HG02885 (cell line): ENCODE measurements around the gene AUP1.
"Not testable (repeated sequence)": the region's sequence is repeated elsewhere in the genome, so short reads cannot be mapped to it uniquely, and the experiment has no call there.

Experiments used
- ATAC-seq: cut with Tn5 transposase; IDR thresholded peaks from one replicate; pipeline ENCODE4 v1.9.1; 2021; ENCODE audit warnings: mild to moderate bottlenecking; ENCODE audit not compliant: unreplicated experiment, poor library complexity

AUP1 gene, protein sequence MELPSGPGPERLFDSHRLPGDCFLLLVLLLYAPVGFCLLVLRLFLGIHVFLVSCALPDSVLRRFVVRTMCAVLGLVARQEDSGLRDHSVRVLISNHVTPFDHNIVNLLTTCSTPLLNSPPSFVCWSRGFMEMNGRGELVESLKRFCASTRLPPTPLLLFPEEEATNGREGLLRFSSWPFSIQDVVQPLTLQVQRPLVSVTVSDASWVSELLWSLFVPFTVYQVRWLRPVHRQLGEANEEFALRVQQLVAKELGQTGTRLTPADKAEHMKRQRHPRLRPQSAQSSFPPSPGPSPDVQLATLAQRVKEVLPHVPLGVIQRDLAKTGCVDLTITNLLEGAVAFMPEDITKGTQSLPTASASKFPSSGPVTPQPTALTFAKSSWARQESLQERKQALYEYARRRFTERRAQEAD

DNA sequence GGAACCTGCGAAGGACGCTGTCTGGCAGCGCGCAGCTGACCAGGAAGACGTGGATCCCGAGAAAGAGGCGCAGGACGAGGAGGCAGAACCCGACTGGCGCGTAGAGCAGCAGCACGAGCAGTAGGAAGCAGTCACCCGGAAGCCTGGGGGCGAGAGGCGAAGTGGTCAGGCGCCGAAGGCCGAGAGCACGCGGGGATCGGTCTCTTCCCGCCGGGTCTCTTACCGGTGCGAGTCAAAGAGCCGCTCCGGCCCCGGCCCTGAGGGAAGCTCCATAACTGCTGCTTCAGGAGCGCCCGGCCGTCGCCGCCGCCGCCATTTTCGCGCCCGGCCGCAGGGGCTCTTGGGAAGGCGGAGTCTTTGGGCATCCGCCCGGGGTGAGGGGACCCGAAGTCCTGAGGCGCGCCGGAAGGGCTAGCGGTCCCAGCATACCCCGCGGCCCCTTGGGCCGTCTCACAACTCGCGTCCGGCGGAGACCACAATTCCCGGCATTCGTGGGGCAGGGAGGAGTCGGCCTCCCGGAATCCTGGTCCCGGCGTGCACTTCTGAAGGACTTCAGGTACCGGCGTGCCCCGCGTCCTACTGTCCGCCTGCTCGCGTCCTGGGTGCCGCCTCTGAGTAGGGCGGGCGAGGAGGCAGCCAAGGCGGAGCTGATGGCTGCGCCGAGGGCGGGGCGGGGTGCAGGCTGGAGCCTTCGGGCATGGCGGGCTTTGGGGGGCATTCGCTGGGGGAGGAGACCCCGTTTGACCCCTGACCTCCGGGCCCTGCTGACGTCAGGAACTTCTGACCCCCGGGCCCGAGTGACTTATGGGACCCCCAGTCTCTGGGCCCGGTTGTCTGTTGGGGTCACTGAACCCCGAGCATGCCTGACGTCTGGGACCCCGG is at the start of gene AUP1, which contains the start of gene HTRA2:
TSS of gene AUP1 (minus strand) at position 350 of the 882 bp plus-strand sequence. CDS start at position 273, 77 bp downstream.
TSS of gene HTRA2 (plus strand) at position 577 of the 882 bp plus-strand sequence. CDS start at position 651, 74 bp downstream.
- ATAC-seq, result peak; percentile 82

DNA sequence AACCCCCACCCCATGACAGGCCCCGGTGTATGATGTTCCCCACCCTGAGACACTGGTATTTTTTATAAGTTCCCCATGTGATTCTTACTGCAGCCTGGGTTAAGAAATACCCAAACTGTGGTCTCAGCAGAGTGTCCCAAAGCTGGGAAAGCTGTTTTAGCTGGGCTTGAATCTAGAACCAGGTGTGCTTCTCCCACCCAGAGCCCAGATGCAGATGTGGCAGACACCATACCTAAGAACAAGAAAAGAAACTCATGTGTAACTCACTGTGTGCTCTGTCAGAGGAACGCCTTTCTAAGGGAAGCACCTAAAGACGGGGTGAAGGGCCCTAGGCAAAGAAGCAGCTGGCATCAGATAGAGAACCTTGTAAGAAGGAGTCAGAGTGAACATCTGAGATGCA is 48.9 kb upstream of the AUP1 start:
- no peak for ATAC-seq

DNA sequence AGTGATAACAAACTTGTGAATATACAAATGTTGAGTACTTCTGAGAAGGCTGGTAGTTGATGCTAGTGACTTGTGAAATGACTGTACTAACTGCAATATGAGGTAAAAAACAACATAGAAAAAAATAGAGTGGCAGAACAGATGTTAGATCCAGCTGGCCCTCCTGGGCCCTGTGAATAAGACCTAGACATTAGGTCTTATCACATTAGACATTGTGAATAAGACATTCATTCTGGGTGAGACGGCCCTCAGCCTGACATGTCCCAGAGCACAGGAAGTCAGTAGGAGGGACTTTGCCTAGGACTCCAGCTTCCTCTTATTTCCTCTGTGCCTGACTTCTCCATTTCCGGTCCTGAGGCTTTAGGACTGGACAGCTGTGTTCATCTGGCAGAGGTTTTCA is 47.9 kb upstream of the AUP1 start:
- ATAC-seq, result peak; percentile 45

DNA sequence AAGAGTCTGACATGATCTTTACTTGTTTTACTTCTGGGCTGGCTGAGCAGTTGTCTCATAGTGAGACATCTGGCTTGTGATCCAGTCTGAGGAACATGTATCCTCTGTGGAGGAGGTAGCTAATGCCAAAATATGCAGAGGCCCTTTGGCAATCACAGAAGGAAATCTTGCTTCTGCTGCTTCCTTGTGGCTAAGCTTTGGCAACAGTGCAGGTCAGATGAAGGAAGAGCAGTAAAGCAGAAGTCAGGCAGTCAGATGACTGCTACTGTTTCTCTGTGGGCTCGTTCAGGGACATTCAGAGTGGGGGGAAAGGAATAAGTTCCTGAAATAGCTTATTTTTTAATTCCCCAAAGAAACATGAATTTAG is 47.3 kb upstream of the AUP1 start:
- ATAC-seq, result peak; percentile 15

DNA sequence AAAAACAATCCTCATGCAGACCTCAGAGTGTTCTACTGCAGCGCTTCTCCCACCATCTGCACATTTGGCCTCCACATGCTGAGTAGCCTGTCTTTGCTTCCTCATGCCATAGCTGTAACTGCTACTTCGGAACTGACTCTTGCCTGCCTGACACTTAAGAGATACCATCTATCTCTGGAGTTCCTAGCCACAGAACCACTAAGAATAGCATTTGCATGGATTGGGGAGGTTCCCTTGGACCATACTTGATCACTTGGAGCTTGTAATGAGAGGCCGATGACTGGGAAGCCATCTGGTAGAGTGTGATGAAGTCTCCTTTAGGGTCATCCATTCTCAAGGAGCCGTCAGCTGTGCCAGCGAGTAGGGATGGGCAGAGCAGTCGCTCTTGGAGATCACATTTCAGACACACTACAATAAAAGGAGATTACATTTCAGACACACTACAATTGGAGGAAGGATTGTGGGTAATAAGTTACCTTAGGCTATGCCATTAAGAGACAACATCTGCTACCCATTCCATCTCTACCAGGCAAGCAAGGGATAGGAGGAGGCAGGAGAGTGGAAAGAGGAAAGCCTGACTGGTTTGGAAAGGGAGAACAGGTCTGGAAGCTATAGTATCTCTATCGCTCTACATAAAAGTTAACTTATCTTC is 46.8 kb upstream of the AUP1 start:
- ATAC-seq, result no peak

DNA sequence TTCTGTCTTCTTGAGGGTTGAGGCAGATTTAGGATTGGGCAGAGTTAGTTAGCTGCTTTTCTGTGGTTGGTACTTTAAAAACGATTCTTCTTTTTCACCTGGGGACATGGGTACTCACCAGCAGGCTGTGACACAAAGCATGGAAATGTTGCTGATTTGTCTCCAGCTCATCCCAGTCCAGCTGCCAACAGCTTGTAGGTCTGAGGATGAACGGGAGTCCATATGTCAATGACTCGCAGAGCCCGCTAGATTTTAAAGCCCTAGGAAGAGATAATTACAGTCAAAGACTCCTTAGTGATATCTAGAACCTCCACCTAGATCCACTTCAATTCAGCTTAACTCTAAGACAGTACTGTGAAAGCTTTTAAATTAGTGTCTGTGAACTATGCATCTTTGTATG is 45.8 kb upstream of the AUP1 start:
- no peak for ATAC-seq

DNA sequence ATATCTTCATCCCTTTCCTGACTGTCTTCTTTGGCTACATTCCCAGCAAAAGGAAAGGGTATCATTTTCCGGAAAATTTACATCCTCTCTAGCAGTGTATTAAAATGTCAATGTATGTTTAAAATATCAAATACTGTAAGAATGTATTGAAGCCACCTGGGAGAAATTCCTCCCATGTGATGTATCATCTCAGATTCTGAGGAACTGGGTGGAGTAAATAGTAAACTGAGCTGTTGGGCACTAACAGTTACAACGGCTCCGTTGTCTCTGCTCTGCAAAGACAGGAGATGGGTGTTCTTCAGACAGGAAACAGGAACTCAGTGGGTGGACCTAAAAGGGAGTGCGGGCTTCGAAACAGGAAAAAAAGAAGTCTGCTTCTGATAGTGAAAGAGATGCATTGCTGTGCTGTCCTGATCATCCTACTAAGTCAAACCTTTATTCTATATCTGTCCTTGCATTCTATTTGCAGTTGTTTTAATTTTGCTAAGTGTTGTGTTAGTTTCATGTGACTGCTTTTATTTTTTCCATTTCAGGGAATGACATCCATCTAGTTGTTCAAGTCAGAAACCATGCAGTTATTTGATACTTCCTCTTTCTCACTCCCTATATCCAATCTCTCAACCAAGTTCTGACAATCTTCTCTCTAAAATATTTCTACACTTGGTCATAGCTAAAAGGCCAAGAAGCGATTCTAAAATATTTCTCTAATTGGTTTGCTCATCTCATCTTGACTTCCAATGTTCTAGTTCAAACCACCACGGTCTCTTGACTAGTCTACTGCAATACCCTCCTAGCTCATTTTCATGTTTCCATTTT is 44.4 kb upstream of the AUP1 start:
- ATAC-seq, result peak; percentile 52

DNA sequence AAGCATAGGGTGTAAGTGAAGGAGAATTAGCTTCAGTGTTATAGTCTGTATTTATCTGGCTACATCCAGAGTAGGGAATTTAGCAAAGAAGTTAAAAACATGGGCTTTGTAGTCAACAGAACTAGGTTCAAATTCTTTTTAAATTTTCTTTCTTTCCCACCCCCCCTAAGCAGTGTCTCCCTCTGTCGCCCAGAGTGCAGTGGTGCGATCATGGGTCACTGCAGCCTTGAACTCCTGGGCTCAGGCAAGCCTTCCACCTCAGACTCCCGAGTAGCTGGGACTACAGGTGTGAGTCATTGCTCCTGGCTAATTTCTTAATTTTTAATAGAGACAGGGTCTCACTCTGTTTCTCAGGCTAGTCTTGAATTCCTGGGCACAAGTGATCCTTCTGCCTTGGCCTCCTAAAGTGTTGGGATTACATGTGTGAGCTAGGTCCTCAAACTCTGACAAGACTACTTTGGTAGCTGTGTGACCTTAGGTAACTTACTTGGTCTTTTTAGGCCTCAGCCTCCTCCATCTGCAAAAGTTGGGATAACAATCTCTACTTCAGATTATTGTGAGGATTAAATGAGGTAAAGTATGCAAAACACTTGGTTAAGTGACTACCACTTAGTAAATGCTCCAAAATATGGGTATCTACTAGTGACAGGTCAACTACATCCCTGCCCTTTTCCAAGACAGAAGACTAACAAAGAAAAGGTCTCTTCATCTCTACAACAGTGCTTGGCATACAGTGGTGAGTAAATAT is 42.8 kb upstream of the AUP1 start:
- no peak for ATAC-seq

DNA sequence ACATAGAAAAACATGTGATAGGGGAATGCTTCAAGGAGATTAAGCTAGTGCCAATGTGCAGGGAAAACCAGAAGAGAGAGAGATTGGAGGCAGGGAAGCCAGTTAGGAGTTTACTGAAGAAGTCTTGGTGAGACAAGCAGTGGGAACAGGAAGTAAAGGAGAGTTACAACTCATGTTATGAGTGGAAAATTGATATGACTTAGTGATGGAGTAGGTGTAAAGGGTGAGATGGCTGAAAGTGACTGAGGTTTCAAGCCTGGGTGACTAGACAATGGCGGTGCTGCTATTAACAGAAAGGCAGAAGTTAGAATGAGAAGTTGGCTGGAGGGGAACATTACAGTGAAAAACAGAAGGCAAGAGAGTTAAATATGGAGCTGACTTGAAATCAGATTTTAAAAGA is 41.6 kb upstream of the AUP1 start:
- ATAC-seq, result peak; percentile 79

DNA sequence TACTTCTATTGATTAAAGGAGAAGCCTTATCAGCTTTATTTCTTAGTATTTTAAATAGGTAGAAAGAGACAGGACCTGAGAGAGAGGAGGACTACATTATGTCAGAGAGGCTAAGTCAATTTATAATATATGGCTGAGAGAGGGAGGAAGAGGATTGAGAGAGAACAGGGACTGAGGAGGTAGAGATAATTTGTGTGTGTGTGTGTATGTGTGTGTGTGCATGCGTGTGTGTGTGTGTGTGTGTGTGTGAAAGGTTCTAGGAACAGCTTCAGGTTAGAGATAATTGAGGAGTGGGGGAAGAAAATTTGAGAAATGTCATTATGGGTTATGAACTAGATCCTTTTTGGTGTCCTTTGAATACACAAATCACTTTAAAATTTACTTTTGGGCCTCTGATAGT is 40.2 kb upstream of the AUP1 start:
- ATAC-seq, result no peak

DNA sequence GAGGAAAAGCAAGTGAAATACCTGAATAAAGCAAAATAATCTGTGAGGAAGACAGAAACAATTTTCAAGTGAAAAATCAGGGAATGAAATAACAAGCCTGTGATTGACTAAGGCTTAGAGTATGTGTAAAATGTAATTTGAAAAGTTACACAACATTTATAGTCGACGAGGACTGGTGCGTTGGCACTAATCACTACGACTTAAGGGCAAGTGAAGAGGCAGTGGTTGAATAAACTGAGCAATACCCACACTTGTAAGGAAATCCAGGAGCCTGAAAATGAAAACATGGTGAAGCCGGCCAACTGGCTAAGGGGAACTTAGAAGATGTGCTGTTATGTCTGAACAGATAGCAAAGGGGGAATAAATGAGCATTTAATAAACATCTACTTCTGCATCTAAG is 38.4 kb upstream of the AUP1 start:
- ATAC-seq, result no peak

DNA sequence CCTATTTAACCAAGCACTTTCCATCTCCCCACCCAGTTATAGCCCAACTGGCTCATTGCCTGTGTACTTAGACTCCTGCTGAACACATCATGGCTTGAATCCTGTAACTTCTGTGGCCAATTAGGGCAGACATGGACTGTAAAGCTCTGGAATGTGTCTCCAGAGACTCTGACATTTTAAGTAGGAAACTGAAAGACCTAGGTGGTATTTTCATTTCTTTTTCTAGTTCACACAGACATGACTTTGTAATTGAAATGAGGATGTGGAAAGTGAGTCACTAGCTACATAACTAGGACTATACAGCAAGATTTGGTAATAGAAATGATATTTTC is 37.2 kb upstream of the AUP1 start:
- no peak for ATAC-seq

DNA sequence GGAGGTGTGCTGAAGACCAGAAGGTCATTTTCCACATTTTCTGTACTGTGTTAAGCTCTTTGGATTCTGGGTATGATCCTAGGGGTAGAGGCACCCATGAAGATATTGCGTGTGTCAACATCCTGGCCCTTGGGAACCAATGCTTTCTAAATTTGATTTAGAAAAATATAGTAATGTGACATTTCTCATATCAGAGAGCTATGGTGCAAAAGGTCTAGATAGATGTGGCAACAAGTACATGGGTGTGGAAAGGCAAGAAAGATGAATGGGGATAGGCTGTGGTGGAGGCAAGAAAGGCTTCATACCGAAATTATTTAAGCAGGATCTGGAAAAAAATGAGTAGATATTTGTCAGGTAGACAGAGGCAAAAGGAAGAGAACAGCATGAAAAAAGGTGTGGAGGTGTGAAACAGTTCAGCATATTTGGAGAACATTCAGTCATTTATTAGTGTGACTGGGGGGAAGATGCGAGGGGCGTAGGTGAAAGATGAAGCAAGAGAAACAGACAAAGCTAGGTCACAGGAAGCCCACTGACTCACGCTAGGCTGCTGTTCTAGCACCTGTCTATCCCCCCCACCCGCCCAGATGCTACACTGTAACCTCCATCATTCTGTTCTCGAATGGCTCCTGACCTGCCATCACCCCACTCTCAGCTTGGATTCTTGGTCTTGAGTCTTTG is 36.7 kb upstream of the AUP1 start:
- ATAC-seq, result no peak

DNA sequence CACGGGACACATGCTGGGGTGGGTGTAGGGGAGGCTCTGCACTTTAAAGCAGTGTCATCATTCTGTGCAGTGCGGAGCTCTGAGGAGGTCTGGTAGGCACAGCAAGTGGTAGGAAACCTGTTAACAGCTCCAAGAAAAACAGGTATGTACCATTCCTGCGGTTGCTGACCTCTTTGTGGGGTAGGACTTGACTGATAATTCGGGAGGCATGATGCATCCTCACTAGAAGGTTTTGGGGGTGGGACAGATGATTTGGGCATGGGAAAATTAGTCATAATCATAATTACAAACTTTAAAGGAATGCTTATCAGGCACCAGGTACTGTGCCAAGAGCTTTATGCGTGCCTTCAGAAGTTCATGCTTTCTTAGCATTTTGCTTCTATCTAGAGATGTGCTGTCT is 34.7 kb upstream of the AUP1 start:
- no peak for ATAC-seq

DNA sequence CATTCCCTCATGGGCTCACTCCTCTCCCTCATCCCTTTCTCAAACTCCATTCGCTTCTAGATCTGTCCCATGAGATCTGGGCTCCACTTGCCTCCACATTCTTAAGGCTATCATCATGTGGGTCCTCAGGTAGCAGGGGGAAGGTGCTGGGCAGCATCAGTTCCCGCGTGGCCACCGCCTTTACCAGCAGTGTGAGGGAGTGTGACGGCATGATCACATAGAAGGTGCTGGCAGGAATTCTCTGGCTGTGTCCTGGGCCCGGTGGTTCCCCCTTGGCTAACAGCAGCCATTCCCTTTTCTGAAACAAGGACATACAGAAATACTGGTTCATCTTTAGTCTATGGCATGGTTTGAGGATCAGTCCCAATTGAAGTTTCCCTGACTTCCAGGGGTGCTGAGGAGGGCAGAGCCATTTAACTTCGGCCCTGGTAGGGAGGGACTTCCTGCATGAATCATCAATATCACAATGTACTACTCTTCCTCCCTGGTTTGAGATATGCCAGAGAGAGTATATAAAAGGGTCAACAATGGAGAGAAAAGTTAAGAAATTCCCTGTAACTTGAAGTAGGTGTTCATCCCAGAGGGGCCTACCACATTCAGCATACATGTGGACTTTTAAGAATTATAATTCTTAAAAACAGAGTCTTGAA is 32.7 kb upstream of the AUP1 start:
- ATAC-seq, result no peak

DNA sequence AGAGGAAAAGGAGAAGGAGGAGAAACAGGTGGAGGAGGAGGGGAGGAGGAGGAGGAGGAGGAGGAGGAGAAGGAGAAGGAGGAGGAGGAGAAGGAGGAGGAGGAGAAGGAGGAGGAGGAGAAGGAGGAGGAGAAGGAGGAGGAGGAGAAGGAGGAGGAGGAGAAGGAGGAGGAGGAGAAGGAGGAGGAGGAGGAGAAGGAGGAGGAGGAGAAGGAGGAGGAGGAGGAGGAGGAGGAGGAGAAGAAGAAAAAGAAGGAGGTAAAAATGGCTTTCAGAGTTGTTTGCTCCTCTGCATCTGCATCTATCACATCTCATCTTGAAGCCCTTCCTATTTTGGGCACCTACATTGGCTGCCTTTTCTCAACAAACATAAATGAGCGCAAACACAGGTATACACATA is 31.5 kb upstream of the AUP1 start:
- not testable (repeated sequence) for ATAC-seq

DNA sequence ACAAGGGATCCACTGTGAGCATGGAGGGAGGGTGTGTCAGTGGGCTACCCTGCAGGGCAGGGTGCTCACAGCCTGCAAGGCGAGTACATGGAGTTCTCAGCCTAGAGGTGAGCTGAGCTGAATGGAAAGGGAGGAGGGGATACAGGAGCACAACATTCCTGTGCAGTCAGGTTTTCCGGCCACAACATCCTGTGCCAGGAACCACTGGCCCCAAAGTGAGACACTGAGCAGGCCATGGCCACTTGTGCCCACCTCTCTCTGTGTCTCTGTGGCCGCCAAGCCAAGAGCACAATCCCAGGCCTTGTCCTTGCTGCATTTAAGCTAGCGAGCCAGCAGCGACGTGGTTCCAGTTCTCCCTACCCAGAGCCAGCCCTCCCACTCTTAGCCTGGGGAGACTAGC is 31.1 kb upstream of the AUP1 start:
- ATAC-seq, result no peak

DNA sequence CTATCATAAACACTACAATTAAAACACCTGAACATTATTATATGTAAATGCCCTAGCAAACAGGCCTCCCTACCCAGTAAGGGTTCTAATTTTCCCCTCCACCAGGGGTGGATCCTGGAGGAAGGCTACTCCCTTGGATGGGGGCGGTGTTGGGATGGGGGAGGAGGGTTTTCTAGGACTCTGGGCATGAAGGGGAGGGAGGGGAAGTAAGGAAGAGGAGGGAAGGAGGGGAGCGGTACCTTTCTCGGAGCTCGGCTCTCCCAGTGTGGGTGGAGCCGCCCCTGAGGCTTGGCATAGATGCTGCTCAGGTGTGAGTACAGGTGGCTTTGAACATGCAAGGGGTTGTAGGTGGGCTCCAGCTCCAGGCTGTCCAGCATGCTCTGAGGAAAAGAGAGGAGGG is 30.4 kb upstream of the AUP1 start:
- ATAC-seq, result no peak
